Lower leg skin (tissue), 3 donors: ENCODE data around the gene ARRDC1.

ENCODE experiments used
- POLR2A ChIP-seq, 2 donors: fragments of 450-650 bp; IDR thresholded peaks; one replicate each; pipeline ENCODE4 v1.6.1; 2016 to 2017; ENCODE audit warnings: antibody characterized with exemption in 2 of 2, mild to moderate bottlenecking in 1 of 2, moderate library complexity in 1 of 2
- TF ChIP-seq, protein P1 (sequence below), 3 donors: fragments of 450-650 bp; IDR thresholded peaks; one replicate each; pipeline ENCODE4 v1.5.1; 2016; ENCODE audit warnings: antibody characterized with exemption in 3 of 3, mild to moderate bottlenecking in 3 of 3, moderate library complexity in 2 of 3

GRCh38 chr9:137620048-137620405 is 14.5 kb downstream of the ARRDC1 start:
- TF ChIP-seq, protein P1, sequence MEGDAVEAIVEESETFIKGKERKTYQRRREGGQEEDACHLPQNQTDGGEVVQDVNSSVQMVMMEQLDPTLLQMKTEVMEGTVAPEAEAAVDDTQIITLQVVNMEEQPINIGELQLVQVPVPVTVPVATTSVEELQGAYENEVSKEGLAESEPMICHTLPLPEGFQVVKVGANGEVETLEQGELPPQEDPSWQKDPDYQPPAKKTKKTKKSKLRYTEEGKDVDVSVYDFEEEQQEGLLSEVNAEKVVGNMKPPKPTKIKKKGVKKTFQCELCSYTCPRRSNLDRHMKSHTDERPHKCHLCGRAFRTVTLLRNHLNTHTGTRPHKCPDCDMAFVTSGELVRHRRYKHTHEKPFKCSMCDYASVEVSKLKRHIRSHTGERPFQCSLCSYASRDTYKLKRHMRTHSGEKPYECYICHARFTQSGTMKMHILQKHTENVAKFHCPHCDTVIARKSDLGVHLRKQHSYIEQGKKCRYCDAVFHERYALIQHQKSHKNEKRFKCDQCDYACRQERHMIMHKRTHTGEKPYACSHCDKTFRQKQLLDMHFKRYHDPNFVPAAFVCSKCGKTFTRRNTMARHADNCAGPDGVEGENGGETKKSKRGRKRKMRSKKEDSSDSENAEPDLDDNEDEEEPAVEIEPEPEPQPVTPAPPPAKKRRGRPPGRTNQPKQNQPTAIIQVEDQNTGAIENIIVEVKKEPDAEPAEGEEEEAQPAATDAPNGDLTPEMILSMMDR (IDR thresholded peaks at IDR 0.05) = no peak
- no peak for TF ChIP-seq POLR2A (IDR thresholded peaks at IDR 0.05)
